AML-193 (cell line): ENCODE data around the gene IL18BP.

Experiments used
- DNase-seq, 2 experiments: peaks; one replicate each; lab custom pipeline; 2025; lab: John Stamatoyannopoulos, UW

Gene IL18BP

DNA sequence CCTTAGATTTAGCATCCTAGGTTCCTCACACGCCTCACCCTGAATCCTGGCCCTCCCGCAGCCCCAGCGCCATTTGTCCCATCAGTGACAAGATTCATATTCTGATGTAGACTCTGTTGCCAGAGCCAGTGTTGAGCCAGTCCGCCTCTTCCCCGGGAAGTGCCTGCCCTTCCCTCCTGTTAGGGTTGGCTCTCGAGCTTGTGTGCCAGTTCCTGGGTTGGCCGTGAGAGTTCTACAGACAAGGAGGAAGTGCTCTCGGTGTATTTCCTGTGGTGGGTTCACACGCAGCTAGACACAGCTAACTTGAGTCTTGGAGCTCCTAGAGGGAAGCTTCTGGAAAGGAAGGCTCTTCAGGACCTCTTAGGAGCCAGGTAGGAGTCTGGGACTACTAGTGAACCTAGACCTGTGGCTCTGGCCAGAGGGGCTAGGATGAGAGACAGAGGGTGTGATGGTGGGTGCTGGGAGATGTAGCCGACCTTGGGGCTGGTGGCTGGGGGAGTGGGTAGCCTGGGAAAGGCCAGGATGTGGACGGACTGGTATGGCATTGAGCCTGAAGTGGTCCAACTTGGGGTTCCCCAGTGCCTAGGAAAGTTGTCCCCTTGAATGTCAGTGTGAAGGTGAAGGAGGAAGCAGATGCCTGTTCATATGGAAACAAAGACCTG is at the start of gene IL18BP:
Gene IL18BP (plus strand): TSS at position 261 of the 662 bp plus-strand sequence. CDS start 1,076 bp downstream, outside the sequence.
- DNase-seq, result peak; percentile 55 to 58

DNA sequence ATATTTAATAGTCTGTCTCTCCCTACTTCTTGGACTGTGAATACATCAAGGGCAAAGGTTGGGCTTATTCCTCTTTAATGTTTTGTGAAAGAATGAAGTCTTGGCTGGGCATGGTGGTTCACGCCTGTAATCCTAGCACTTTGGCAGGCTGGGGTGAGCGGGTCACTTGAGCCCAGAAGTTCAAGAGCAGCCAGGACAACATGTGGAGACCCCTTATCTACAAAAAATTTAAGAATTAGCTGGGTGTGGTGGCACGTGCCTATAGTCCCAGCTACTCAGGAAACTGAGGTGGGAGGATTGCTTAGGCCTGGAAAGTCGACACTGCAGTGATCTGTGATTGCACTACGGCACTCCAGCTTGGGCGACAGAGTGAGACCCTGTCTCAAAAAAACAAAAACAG is 49.7 kb upstream of the IL18BP start:
- no peak for DNase-seq

DNA sequence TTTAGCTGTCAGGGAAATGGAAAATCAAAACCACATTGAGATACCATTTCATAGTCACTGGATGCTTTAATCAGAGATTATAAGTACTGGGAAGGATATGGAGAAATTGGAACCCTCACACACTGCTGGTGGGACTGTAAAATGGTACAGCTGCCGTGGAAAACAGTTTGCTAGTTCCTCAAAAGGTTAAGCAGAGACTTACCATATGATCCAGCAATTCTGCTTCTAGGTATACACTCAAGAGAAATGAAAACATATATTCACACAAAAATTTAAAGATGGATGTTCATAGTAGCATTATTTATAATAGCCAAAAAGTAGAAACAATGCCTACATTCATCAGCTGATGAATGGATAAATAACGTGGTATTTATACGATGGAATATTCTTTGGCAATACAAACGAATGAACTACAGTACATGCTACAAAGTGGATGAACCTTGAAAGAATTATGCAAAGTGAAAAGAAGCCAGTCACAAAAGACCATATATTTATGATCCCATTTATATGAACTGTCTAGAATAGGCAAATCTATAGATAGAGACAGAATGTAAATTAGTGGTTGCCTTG is 46.9 kb upstream of the IL18BP start:
- DNase-seq, result no peak

DNA sequence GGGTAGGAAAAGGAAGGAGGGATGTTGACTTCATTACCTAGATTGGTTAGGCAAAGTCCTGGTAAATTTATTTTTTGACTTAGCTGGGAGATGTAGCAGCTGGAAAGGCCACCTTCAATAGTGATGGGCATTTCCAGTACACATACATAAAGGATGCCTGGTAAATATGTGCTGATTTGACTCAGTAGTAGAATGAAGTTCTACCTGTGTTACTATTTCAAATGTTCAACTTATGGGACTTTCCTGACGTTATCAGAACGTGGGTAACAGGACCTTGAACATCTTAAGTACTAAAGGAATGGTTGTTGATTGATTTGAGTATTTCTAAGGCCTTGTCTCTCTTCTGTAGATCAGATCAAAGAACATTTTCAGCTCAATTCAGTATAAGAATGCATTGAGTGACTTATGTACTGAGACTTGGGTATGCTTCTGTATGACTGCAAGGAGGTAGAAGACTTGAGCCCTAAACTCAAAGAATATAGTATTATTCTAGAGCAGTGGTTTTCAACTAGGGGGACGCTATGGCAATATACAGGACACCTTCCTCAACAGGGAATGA is 42.7 kb upstream of the IL18BP start:
- no peak for DNase-seq

DNA sequence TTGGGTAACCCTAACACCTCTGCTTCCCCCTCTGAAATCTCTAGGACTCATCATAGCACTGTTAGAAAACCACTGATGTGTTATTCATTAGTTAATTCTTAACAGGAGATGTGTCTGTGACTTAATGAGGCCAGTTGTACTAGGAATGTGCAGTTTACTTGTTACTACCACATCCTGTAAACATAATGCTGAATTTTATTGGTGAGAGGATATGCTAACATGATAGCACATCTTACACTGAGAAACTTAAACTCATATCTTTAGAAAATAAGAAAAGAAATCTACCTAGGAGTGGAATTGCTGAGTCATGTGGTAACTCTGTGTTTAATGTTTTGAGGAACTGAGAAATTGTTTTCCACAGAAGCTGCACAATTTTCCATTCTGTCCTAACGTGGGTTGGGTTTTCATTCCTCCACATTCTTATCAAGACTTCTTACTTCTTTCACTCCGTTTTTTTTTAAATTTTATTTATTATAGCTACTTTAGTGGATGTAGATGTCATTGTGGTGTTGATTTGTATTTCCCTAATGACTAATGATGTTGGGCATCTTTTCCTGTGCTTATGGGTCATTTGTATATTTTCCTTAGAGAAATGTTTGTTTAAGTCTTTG is 36.2 kb upstream of the IL18BP start:
- peak; percentile 13 to 23 for DNase-seq

DNA sequence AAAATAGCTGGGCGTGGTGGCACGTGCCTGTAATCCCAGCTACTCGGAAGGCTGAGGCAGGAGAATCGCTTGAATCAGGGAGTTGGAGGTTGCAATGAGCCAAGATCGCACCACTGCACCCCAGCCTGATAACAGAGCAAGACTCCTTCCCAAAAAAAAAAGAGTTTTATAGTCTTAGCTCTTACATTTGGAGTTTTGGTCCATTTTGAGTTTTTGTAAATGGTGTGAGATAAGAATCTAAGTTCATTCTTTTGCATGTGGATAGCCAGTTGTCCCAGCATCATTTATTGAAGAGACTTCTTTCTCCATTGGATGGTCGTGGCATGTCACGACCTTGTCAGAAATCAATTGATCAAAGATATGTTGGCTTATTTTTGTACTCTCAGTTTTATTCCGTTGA is 35.2 kb upstream of the IL18BP start:
- no peak for DNase-seq

DNA sequence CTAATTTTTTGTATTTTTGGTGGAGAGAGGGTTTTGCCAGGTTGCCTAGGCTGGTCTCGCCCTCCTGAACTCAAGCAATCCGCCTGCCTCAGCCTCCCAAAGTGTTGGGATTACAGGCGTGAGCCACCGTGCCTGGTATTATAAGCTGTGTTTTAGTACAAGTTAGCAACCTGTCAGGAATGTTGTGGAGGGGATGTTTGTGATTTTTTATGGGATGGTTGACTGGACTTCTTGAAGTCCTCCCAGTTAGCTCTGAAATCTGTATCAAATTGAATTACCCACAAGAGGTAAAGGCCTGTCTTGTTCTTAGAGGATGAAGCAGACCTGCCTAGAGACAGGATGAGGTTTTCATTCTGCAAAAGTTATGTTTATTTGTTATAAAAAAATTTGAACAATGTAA is 34.1 kb upstream of the IL18BP start:
- DNase-seq, result no peak

DNA sequence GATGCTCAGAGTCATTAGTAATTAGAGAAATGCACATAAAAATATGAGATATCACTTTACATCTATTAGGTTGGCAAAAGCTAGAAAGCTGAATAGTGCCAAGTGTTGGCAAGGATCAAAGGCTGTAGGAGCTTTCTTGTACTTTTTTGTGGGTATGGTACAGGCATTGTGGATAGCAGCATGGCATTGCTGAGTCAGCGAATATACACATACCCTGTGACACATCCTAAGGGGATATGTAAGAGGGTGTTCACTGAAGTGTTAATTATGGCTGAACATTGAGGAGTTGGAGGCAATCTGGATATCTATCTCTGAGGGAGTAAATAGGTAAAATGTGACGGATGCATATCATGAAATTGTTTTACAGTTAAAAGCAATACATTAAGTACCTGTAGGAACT is 27.0 kb upstream of the IL18BP start:
- no peak for DNase-seq

DNA sequence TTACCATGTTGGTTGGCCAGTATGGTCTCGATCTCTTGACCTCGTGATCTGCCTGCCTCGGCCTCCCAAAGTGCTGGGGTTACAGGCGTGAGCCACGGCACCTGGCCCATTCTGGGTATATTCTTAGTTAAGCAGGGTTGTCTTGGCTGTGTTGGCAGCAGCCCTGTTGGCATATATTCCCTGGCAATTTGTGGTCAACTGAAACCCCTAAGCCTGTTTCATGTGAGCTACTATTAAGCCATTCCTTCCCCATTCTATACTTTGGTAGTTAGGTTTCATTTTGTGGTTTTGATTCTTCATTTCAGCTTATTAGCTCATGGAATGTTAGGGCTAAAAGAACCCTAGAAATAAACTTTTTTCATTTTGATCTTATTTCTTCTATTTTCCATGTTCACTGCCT is 22.2 kb upstream of the IL18BP start:
- no peak for DNase-seq

DNA sequence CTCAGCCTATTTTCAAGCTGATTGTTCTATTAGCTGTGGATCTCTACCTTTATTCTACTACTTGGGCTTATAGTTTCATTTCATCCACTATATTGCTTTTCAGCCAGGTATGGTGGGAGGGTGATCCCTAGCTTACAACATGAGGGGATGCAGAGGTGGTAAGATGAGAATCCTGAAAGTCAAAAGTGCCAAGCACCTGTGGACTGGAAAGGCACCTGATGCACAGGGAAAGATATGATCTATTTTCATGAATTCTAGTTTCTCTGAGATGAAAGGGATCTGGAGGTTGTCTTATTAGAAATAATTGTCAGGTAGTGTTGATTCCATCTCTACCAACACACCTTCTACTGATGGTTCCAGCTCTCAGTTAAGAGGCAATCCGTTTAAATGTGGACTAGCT is 21.6 kb upstream of the IL18BP start:
- DNase-seq, result no peak

DNA sequence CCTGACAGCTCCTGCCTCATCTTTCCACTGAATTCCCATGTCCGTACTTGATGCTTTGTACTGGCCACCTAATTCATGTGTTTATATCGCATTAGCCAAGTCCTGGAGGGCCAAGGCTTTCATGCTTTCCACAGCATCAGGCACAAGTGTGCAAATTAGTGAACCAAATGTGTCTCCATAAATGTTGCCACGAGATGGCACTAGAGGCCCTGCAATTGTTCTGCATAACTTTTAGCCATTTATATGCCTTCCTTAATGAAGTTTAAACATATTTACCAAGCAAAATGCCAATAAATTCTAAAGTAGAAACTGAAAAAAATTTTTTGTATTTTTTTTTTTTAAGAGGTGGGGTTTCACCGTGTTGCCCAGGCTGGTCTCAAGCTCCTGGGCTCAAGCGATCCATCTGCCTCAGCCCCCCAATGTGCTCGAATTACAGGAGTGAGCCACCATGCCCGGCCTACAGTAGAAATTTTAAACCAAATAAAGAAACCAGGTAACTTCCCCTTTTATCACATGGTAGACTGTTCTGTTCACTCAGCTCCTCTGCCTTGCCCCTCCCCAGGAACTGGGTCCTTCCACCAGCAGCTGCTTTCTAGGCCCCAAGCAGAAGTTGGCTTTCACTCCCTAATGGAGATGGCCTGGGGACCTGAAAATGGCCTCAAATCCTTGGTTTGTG is 20.8 kb upstream of the IL18BP start:
- peak; percentile 41 to 49 for DNase-seq

DNA sequence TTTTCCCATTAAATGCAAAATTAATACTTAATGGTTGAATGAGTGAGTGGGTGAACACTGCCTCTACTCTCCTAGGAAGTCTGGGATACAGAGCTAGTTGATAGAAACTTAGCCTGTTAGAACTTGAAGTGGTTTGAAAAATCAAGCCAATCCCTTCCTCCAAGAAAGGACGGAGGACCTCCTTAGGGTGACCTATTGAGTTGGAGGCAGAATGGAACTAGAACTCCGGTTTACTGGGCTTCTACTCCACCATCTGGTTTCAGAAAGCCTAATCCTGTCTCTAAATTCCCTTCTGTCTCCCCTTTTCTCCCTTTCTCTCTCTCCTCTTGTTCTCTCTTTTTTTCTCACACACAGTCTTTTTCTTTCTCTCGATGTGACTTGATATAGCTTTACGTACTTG is 19.6 kb upstream of the IL18BP start:
- no peak for DNase-seq

DNA sequence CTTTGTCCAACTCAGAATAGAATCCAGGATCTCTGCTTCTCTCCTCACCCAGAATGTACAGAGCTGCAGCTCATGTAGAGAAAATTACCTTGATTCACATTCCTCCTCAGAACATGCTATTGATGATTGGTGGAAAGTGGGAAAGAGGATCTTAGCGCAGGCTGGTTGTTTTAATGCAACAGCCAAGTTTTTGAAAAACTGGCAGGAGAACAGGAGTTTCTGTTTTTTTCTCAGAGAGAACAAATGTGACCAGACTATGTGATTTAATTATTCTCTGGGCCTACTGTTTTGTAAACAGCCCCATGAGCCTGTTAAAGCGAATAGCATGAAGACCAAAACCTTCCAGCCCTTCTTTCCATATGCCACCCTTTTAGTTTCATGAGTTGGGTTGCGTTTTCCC is 19.1 kb upstream of the IL18BP start:
- DNase-seq, result no peak

DNA sequence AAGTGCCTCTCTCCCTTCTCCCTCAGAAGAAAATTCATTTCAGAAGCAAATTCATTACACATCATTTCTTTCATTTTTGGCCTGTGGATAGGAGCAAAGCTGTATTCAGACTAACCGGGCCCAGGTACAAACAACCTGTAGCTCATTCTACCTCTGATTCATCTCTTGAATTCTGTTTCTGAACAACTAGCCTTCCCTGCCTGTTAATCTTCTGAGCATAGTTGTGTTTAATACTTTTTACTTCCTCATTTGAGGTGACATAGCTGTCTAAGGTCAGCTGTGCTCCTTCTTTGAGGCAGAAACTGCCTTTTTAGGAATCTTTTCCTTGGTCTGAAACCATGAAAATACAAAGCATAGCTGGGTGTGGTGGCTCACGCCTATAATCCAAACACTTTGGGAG is 12.6 kb upstream of the IL18BP start:
- DNase-seq, result peak in 1 of 2 experiments; percentile 20

DNA sequence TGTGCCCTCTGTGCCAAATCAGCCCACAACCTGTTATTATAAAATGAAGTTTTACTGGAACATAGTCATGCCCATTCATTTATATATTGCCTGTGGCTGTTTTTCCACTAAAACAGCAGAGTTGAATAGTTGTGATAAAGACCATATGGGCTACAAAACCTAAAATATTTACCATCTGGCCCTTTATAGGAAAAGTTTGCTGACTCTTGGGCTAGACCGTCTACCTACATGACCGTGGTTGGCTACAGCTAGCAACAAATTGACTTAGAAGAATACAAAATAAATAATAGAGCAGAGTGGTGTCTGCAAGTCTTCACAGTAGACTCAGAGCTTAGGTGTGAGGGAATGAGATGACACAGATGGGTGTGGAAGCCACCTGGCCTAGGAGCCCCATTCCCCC is 11.2 kb upstream of the IL18BP start:
- no peak for DNase-seq

DNA sequence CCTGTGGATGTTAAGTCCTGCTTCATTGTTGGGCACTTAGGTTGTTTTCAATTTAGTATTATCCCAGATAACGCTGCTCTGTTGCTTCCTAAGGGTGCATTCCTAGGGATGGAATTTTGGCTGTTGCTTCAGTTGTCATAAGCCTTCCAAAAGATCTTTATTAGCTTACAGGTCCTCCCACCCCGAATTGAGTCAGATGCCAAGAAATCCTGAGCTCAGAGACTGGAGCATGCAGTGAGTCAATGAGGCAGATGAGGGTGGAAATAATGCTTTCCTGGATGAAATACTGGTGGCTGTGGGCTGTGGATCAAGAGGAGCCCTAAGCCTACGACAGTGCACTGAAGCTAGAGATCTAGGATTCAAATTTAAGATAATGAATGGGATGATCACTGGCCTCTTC is 10.7 kb upstream of the IL18BP start:
- DNase-seq, result no peak

DNA sequence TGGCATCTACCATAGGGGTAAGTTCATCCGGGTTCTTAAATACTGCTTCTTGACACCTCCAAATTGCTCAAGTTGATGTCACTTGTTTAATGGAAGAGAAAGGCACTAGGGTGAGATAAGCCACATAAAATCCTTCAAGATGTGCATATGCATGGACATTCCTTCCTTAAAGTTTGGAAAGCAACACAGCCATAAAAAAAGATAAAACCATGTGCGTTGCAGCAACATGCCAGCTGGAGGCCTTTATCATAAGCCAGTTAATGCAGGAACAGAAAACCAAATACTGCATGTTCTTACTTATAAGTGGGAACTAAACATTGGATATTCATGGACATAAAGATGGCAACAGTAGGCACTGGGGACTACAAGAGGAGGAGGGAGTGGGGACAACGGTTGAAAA is 8.0 kb upstream of the IL18BP start:
- DNase-seq, result no peak

DNA sequence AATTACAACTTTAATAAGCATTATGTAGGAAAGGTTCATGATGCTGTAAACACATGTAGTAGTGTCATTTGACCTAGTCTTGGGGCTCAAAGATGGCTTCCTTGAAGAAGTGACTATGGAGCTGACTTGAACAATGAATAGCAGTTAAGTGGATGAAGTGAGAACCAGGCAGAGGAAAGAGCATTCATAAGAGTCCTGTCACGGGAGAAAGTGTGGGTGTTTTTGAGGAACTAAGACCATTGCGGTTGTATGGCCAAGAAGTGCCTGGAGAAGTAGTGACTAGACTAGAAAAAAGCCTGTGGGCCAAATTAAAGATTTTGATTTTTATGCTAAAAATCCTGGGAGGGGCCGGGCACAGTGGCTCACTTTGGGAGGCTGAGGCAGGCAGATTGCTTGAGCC is 7.2 kb upstream of the IL18BP start:
- peak; percentile 45 to 61 for DNase-seq

DNA sequence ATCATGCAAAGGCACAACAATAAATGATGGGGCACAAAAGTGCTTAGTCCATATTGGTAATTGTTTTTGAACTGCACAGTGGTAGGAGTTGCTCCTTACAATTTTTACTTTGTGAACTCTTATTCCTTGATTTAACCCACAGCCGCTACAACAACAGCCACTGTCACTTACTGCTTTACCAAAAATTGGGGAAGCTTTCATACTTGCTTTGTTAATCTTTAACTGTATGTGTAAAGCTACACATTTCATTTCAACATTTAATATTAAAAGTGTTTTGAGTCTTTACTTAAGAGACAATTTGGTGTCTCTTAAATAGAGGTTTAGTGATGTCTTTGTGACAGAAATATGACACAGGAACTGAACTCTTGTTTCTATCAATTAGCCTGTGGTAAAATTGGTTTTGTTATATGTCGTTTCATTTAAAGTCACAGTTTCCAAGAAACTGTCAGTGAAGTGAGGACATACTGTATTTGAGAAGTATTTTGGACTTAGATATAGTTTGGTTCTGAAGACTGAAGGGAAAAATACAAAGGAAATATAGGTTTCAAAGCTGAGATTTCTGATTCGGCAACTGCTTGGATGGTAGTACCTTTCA is 6.5 kb upstream of the IL18BP start:
- no peak for DNase-seq

DNA sequence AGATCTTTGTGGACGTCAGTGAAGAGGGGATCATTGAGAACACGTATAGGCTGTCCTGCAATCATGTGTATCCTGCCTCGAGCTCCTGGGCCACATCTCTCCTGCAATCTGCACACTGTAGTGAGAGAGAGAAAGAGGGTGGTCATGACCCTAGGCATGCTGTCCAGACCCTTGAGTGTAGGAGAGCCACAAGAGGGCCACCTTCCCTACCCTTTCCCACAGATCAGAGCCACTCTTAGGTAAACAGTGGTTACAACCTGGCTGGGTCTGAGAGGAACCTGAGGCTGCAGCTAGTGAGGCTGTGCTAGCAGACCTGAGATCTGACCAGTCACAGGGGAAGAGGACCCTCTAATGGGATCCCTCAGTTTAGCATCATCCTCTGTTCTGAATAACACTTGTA is 3.9 kb upstream of the IL18BP start:
- DNase-seq, result no peak

DNA sequence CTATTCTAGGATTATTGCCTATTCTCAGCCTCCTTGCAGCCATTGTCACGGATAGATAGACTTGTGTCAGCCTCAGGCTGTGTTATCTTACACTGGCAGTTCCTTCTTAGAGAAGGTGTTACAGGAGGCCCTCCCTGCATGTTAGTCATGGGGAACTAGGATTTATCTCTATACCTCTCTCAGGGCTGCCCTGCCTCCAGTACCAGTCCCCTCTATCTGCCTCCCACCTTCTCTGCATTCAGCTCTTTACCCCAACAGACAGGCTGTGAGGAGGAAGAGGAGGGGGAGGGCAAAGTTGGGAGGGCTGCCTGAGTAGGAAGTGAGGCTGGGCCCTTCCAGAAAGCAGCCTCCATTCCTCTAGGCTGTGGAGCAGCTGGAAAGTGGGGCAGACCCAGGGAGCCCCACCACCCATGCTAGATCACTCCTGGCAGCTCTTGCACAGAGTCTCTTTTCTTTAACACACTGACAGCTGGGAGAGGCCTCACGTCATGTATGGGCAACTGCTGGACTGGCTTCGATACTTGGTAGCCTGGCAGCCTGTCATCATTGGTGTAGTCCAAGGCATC is 2.9 kb upstream of the IL18BP start:
- DNase-seq, result no peak

DNA sequence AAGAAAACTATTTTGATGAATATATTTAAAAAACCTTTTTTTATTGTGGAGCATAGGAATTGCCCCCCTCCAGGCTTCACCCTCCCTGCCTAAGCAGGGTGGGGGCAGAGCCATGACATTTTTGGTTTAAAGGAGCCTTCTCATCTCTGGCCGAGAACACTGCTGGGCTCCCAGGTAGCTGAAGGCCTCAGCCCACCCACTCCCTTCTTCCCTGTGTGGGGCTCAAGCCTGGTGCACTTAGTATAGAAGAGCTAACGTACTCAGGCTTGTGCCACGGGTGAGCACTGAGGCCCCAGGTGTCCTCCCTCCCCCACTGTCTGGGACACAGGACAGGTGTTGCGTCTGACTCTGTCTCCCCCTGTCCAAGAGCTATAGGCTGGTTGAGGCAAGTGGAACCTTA is 2.2 kb upstream of the IL18BP start:
- DNase-seq, result no peak
